ENCODE results near the gene CDC42BPA.

CDC42BPA gene

DNA sequence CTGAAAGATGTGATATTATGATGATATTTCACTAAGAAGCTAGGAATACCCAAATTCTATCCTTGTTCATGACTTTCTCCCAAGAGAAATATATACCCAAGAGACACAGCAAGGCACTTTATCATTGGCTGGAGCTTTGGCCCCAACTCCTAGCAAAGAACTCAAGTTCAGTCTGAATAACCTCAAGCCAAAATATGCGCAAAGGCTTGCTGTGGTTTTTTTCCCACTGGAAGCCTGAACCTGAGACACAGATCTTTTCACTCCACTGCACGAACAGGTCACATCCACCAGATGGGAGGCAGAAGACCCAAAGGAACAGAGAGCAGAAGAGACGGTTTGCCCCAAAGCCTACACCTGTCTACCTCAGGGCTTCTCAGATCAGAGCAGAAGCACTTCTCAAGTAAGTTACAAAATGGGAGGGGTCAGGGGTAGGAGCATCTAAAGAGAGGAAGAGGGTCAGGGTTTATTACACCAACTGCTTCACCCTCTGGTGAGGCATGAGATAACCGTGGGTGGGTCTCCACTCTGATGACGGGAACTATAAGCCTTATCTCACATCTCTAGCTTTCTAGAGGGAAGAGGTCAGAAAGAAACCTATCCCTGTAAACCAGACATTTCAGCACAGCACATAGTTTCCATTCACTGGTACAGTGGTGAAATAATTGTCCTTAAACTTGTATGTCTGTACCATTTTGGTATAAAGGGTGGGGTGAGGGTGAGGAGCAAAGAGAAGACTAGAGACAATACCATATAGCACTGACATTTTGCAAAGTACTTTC, 17.1 kb upstream of the CDC42BPA start:
- DNase-seq, result no peak

DNA sequence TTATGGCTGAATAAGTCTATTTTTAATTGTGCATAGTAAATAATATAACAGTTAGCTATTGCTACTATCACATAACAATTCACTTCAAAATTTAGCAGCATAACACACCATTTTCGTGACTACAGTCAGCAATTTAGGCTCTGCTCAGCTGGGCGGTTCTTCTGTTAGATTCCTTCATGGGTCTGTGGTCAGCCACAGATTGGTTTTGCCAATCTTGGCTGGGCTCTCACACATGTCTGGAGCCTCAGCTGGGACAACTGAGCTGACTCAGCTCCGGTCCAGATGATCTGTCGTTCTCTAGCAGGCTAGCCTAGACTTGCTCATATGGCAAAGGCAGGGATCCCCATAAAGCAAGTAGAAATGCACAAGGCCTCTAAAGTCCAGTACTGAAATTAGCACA, 15.1 kb upstream of the CDC42BPA start:
- no peak for DNase-seq

DNA sequence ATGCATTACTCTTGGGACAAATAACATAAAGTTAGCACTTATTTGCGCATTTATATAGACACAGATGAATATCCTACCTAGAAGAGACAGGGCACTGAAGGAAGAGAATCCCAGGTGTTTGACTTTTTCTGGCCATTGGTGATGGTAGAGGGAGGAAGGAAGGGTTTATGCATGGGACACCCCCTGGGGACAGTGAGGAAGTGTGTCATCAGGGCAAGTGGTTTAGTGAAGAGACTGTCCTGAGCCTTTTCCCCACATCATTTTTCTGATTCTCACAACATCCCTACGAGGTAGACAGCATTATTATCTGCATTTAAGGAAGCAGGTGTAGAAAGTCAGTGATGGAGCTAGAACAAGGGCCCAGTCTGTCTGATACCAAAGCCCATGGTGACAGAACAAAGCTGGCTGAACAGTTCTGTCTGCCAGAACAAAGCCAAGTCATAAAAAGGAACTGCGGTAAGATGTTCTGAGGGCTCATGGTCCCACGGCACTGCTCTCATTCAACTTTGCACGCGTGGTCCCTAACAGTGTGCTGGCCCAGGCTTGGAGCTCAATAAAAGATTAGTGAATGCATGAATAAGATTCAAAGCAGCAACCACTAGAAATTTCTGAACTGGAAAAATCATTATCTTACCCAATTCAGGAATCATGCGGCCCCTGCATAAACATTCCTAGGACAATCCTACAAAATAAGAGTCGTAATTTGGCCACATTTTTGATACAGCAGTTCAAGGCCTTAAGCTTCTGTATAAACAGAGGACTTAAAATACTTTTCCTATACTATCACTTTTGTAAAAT, 12.2 kb upstream of the CDC42BPA start:
- no peak for DNase-seq

DNA sequence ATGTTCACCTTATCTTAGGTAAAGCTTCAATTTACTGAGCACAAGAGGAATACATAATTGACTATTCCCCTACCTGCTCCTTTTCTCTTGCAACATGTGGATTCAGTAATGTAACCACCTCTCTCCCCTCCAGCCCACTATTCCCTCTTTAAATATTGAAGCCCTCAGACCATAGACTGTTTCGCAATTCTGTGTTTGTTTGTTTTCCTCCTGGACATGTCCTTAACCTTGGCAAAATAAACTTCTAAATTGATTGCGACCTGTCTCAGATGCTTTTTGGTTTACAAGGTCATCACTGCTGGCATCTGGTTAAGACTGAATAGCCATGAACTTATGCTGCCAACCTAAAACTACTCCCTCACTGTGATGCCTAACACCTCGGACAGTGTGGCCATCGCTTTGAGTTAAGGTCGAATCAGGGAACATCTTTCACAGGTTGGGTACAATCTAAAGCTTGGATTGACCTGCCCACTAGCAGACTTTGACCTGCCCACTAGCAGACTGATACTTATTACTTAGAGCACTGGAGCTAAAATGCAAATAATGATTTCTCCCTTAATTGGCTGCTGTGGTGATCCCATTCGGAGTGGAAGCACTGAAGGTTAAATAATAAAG, 10.2 kb upstream of the CDC42BPA start:
- no peak for DNase-seq

DNA sequence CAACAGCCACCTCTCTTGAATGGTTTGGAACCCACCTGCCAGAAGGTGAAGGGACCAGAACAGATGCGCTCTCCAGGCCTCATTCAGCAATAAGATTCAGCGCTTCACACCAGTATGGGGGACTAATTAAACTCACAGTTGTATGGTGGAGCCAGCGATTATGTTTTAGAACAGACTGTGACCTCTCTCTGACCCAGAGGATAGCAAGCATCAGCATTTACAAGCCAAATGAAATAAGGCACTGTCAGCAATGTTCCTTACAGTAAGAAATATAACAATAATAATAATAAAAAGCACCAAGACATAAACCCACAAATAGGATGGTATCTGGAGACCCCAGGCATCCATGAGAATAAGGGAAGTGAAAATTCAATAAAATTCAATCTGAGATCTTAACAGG, 6.9 kb upstream of the CDC42BPA start:
- DNase-seq, result no peak

DNA sequence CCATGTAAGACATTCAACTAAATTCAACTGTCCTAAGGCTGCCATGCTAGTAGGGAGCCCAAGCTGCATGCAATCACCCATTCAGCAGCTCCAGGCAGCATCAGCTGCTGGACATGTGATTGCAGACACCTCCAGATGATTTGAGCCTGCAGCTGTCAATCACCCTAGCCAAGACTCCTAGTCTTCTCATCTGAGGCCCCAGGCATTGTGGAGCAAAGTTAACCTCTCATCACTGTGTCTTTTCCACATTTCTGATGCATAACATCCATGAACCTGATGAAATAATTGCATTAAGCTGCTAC, 5.6 kb upstream of the CDC42BPA start:
- DNase-seq, result no peak

DNA sequence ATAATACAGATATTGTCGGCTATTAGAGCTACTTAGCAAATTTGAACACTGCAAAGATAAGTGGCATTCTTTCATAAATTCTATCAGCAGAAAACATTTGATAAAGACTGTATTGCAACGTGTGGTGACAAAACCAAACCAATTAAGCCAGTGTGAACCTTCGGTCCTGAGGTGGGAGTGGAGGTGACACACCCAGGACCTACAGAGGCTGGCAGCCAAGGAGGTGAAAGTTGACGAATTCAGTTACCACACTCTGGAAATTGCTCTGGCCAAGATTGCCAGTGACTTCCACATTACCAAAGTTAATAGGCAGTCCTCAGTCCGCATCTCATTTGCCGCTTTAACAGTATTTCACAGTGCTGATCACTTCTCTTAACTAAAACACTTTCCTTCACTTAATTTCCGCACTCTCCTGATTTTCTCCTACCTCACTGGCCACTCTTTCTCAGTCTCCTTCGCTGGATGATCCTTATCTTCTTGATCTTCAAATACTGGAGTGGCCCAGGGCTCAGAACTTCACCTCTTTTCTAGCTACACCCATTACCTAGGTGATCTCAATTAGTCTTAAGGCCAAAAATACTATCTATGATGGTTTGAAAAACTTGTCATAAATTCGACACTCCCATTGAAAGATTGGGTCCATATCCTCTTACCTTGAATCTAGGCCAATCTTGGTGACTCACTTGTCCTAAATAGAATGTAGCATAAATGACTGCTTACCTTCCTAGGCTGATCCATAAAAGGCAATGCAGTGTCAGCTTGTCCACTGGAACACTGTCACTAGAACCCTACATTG, 5.1 kb upstream of the CDC42BPA start:
- no peak for DNase-seq

DNA sequence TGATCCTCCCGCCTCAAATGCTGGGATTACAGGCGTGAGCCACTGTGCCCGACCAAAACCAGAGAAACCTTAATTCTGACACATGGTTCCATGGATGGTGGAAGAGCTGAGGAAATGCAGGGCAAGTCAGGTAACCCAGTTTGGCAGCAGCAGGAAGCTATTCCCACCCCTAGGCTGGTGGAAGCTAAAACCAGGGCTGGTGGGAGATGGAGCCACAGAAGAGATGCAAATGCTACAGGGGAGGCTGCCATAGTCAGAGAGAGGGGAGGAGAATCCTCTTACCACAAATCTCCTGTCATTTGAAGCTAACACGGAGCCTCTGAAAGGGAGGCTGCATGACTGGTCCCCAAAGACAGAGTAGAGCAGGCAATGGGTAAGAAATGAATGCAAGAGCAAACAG, 4.1 kb upstream of the CDC42BPA start:
- no peak for DNase-seq

DNA sequence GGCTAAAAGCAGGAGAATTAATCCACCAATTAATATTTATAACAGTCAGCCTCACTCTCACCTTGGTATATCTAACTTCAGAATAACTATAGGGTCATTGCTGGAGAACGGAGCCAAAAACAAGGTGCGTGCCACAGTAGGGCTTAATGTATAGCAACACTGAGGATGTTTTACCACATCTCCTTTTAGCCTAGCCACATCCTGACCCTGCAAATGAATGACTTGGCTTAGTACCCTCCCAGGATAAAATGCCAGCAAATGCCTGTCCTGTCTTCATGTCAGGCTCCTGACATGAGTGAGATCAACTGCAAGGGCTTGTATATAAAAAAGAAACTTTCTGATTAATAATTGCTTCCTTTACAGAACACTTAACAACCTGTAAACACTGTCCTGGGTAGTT, 2.7 kb upstream of the CDC42BPA start:
- DNase-seq, result no peak

DNA sequence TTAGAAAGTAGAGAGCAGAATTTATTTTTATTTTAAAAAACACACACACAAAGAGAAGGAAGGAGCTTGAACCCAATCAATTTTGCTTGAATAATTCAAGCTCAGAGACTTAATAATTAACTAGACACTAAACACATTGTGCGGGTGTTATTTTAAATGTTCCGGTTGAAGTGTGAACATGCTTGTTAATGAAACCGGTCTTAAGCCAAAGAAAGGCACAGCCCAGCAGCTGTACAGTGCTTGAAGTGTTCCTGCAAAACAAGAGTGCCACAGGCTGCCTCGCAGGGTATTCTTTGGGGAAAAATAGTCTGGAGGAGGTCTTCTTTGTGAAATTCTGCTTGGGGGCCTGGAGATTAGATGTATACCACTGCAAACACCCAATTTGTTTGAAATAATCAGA, 2.2 kb upstream of the CDC42BPA start:
- DNase-seq, result no peak

DNA sequence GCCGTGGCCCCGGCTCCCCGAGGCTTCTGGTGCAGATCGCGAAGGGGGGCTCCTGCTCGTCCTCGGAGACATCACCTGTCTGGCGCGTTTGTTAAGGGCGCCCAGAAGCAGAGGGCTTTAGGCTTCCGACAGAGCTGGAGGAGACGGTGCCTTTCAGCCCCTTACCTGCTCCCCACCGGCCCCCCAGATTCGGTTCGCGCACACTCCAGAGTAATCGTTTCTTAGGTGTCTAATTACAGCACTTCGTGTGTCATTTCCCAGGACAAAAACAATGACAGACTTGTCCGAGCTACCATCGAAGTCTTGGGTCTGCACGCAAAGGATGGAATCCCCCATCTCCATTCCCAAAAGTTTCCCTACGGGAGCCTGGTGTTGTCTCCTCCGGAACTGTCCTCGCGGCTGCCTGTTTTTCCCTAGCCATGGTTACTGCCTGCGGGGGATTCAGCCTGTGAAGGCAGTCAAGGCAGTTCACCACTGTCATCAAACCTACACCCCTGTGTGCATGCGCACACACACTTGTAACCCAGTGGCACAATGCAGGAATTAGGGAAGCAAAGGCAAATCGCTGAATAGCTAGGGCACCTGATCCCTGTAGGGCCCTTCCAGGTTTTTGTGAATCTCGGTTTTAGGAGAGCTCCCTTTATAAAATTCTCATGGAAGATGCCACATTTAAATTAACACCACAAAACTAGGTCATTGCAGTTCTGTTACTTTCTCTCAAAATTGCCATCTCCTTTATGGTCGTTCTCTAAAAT, 738 bp upstream of the CDC42BPA start:
- no peak for DNase-seq

DNA sequence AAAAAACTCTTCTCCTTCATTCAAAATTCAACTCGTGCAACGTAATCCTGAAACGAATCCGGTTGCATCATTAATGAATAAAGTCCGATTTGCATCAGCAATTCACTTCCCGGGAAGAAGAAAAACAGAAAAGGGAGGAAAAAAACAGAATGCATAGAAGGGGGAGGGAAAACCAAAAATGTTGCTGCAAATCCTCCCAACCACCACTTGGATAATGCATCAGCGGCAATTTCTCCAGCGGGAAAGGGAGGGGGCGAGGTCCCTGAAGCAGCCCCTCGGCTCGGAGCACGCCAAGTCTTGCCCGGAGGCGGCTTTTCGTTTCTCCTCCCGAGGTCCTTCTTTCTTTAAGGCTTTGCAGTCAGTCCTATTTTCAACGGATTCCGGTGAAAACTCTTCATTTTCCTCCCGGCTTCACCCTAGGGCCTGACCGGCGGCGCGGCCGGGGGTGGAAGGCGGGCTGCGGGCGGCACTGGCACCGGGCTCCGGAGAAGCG, 723 bp downstream of the CDC42BPA start:
- no peak for DNase-seq

DNA sequence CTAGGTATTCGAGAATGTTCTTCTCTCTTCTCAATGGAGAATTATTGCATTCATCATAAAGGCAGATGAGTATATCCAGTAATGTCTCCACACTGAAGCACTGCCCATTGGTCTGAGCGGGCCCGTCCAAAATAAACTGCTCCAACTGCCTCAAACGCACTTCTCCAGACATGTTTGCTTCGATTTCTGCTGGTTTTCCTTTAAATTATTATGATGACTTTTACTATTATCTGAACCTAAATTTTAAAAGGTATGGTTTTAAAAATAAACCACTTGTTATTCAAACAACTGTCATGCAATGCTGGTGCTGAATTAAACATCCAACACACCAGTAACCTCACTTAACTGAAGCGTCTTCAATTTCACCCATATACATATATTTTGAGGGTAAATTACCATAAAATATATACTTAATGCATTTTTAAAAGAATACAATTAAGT, 1.3 kb downstream of the CDC42BPA start:
- no peak for DNase-seq

DNA sequence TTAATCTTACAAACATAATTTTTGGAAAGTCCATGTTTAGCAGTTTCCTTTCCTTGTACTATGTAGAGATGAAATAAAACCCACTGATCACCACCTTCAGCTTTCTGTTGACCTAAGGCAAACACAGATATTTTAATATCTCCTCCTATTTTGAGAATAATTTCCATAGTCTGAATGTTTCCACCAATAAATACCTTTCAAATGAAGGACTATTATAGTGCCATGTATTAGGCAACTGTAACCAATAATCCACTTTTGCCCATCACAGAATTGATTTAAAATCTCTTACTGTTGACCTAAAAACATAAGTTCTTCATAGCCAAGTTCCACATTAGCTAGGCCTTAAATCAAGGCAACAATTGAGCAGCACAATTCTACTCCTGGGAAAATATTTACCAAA, 1.8 kb downstream of the CDC42BPA start:
- DNase-seq, result no peak

DNA sequence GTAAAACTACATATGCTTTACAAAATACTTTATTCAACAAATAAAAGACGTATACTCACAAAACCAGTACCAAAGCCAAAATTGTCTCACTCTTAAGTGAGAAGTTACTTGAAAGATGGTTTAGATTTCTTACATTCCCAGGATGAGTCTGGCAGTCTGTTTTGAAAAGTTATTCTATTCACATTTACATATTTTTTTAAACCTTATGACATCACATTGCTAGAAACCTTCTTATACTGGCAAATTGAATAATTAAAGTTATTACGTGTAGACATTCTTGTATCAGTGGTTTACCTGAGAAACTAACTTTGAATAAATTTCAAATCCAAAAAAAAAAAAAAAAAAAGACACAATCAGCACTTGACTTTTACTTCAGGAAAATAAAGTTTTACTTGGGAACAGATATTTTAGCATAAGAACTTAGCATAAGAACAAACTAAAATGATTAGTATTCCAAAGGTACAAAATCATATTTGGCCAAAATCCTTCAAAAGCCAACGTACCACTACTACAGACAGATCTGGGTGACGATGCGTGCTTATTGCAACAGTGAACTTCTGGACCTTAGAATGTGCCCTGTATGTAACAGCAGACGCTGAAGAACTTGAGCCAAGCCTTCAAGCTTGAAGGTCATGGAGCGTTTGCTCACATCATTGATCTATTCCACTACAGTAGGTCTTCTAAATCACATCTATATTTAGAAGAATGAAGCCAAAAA, 2.5 kb downstream of the CDC42BPA start:
- no peak for DNase-seq

DNA sequence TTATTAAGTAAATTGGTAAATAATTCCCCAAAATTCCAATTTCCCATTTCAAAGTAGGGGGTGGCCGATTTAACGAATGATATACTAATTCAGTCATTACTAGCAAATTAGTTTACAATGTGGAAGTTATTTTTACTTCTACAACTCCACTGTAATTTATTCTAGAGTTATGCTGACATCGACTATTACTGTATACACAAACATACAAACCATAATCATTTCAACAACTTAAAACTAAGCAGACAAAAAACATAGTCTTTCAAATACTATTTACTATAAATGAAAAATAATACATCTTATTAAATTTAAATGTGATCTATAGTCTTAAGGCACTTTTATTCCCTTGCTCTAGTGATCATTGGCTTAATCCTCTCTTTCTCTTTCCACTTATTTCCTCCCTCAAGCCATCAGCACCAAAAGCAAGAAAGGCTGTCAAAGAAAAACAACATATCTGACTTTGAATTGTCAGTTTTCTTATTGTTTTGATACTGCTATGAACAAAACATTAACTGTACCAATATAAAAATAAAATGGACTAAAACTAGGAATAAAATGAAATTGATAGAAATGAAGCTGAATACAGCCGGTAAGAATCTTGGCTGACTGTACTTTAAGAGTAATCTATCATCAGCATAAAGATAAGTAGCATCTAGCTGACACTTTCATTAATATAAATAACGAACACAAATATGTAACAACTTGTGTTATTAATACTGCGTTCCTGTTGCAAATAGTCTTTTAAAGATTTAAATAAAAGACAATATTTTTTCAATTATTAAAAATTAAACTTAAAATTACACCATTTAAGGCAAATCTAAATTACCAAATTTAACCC, 4.1 kb downstream of the CDC42BPA start:
- DNase-seq, result no peak

DNA sequence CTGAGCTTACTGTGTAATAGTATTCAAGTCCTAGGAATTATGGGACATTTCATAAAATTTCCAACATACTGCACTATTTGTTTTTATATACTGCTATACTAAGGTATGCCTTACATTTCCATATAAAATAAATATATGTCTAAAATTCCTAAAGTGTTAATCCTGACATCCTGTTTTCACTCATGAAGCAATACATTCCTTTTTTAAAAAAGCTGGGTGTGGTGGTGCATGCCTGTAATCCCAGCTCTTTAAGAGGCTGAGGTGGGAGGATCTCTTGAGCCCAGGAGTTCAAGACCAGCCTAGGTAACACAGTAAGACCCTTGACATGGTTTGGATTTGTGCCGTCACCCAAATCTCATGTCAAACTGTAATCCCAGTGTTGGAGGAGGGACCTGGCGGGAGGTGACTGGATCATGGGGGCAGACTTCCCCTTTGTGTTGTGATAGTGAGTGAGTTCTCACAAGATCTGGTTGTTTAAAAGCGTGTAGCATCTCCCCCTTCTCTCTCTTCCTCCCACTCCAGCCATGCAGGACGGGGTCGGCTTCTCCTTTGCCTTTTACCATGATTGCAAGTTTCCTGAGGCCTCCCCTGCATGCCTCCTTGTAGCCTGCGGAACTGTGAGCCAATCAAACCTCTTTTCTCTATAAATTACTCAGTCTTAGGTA, 5.8 kb downstream of the CDC42BPA start:
- DNase-seq, result no peak

DNA sequence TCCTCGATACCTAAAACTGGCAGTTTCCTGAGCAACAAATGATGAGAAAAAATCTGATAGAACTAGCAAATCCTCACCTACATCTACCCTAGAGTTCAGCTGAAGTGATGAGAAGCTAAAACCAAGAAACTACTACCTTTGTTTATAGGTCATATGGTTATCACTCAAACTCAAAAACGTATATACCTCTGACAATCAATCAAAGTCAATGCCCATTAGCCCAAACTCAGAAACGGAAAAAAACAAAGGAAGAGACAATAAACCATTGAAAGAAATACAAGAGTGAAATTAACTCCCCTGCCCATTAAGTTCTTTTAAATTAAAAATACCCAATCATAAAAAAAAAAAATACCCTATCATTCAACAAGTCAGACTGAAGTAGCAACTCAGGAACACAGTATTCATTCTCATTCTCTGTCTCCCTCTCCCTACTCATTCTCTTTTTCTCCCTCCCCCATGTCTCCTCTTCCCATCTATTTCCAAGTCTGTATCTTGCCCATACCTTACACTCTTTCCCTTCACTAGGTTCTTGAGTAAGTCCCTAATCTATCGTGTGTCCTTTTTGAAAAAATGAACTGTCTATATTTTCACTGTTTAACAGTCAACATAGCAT, 6.8 kb downstream of the CDC42BPA start:
- DNase-seq, result no peak
